ENCODE results near the gene OR10X1. TPM values are rescaled to one million over a fixed set of nuclear protein-coding genes. Genes with fewer than 3 reads are reported as not detected.

The OR10X1 gene, protein sequence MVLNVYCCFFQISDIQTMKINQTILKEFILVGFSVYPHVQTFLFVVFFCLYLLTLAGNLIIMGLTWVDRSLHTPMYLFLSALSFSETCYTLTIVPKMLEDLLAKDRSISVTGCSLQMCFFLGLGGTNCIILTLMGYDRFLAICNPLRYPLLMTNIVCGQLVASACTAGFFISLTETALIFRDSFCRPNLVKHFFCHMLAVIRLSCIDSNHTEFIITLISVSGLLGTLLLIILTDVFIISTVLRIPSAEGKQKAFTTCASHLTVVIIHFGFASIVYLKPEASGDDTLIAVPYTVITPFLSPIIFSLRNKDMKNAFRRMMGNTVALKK
- not detected in 5 replicates for total RNA-seq (2022; extraction: Qiagen RNA extraction; ENCODE audit: low read depth)

GRCh38 chr1:158579733-158580132 is at the start of gene OR10X1:
Gene OR10X1, minus strand, starts transcription at chr1:158579899. Its CDS starts 0 bp downstream, at chr1:158579899.

GRCh38 chr1:158604968-158605367 is 25.3 kb upstream of the OR10X1 start, which contains the start of gene OR10Z1:
Gene OR10Z1, plus strand, starts transcription at chr1:158605268. Its CDS starts 1,171 bp downstream, at chr1:158606439.

GRCh38 chr1:158570480-158570879 is 9.2 kb downstream of the OR10X1 start, which contains the start of gene OR6P1:
Gene OR6P1, minus strand, starts transcription at chr1:158570580. Its CDS starts 6,976 bp downstream, at chr1:158563604.

DNA sequence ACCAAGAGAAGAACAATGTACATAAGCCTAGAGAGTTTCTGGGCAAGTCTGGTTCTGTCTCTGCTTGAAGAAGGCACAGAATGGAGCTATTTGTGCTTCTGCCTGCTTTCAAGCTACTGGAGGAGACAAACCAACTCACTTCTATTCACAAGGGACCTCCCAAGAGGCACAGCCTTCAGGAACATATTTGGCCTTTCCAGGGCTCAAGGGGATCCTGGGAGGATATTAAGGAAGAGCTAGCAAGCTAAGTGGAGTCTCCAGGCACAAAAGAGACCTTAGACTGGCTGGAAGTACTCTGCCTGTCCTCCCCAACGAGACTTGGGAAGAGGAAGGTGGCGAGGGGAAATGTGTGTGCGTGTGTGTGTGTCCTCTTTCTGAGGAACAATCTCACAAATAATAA is 25.3 kb downstream of the OR10X1 start, which contains the start of gene OR6Y1:
OR6Y1 (minus strand) TSS at position 54 of the 400 bp plus-strand sequence. CDS start 6,300 bp downstream, outside the sequence.

Other genes with a start within 250 kb of the OR10X1 start
- gene CD1B, start 248.4 kb downstream of the OR10X1 start, total RNA-seq (2022; extraction: Qiagen RNA extraction; ENCODE audit: low read depth): not detected in 5 replicates
- gene CD1E, start 226.0 kb downstream of the OR10X1 start, total RNA-seq (2022; extraction: Qiagen RNA extraction; ENCODE audit: low read depth): not detected in 5 replicates
- gene OR10T2, start 180.4 kb downstream of the OR10X1 start, total RNA-seq (2022; extraction: Qiagen RNA extraction; ENCODE audit: low read depth): not detected in 5 replicates
- gene OR10K2, start 153.7 kb downstream of the OR10X1 start, total RNA-seq (2022; extraction: Qiagen RNA extraction; ENCODE audit: low read depth): not detected in 5 replicates
- not detected in 5 replicates for gene OR10K1, start 118.1 kb downstream of the OR10X1 start, total RNA-seq (2022; extraction: Qiagen RNA extraction; ENCODE audit: low read depth)
- not detected in 5 replicates for gene OR10R2, start 107.7 kb downstream of the OR10X1 start, total RNA-seq (2022; extraction: Qiagen RNA extraction; ENCODE audit: low read depth)
- gene OR6Y1, start 25.5 kb downstream of the OR10X1 start, total RNA-seq (2022; extraction: Qiagen RNA extraction; ENCODE audit: low read depth): not detected in 5 replicates
- gene OR6P1, start 9.3 kb downstream of the OR10X1 start, total RNA-seq (2022; extraction: Qiagen RNA extraction; ENCODE audit: low read depth): not detected in 5 replicates
- gene OR10Z1, start 25.4 kb upstream of the OR10X1 start, total RNA-seq (2022; extraction: Qiagen RNA extraction; ENCODE audit: low read depth): not detected in 5 replicates
- not detected in 5 replicates for gene SPTA1, start 106.8 kb upstream of the OR10X1 start, total RNA-seq (2022; extraction: Qiagen RNA extraction; ENCODE audit: low read depth)
- not detected in 5 replicates for gene OR6K2, start 120.8 kb upstream of the OR10X1 start, total RNA-seq (2022; extraction: Qiagen RNA extraction; ENCODE audit: low read depth)
- not detected in 5 replicates for gene OR6K3, start 140.8 kb upstream of the OR10X1 start, total RNA-seq (2022; extraction: Qiagen RNA extraction; ENCODE audit: low read depth)
- gene OR6K6, start 174.8 kb upstream of the OR10X1 start, total RNA-seq (2022; extraction: Qiagen RNA extraction; ENCODE audit: low read depth): not detected in 5 replicates
- not detected in 5 replicates for gene OR6N1, start 192.3 kb upstream of the OR10X1 start, total RNA-seq (2022; extraction: Qiagen RNA extraction; ENCODE audit: low read depth)
- not detected in 5 replicates for gene OR6N2, start 201.3 kb upstream of the OR10X1 start, total RNA-seq (2022; extraction: Qiagen RNA extraction; ENCODE audit: low read depth)